GM18519 (cell line): ENCODE results near the gene LTBP1.

ENCODE experiments used
- ATAC-seq: cut with Tn5 transposase; IDR thresholded peaks from one replicate; pipeline ENCODE4 v1.9.1; 2021; ENCODE audit warnings: mild to moderate bottlenecking, moderate library complexity; ENCODE audit not compliant: unreplicated experiment, low FRiP score

The LTBP1 gene

GRCh38 chr2:33106115-33106514, 159.4 kb downstream of the LTBP1 start:
- ATAC-seq = no peak

- ATAC-seq = no peak
Observed at GRCh38 chr2:33107690-33108482, 161.1 kb downstream of the LTBP1 start.

- no peak for ATAC-seq
Observed at GRCh38 chr2:33108483-33109443, 162.0 kb downstream of the LTBP1 start.

- no peak for ATAC-seq
Observed at GRCh38 chr2:33110461-33110860, 163.7 kb downstream of the LTBP1 start.

GRCh38 chr2:33111002-33111446, 164.3 kb downstream of the LTBP1 start:
- ATAC-seq = no peak

- no peak for ATAC-seq
Observed at GRCh38 chr2:33115196-33115595, 168.4 kb downstream of the LTBP1 start.

- no peak for ATAC-seq
Observed at GRCh38 chr2:33115728-33116127, 169.0 kb downstream of the LTBP1 start.

- no peak for ATAC-seq
Observed at GRCh38 chr2:33116799-33117198, 170.0 kb downstream of the LTBP1 start.

GRCh38 chr2:33118651-33119050, 171.9 kb downstream of the LTBP1 start:
- no peak for ATAC-seq

- no peak for ATAC-seq
Observed at GRCh38 chr2:33121416-33121815, 174.7 kb downstream of the LTBP1 start.

GRCh38 chr2:33121925-33122324, 175.2 kb downstream of the LTBP1 start:
- no peak for ATAC-seq

- ATAC-seq = no peak
Observed at GRCh38 chr2:33122726-33123125, 176.0 kb downstream of the LTBP1 start.

- ATAC-seq = no peak
Observed at GRCh38 chr2:33123216-33123615, 176.5 kb downstream of the LTBP1 start.

- no peak for ATAC-seq
Observed at GRCh38 chr2:33126552-33126951, 179.8 kb downstream of the LTBP1 start.

GRCh38 chr2:33126958-33127357, 180.2 kb downstream of the LTBP1 start:
- ATAC-seq = no peak

GRCh38 chr2:33129263-33130053, 182.7 kb downstream of the LTBP1 start:
- ATAC-seq = no peak

- no peak for ATAC-seq
Observed at GRCh38 chr2:33130054-33130447, 183.3 kb downstream of the LTBP1 start.

GRCh38 chr2:33130544-33130943, 183.8 kb downstream of the LTBP1 start:
- no peak for ATAC-seq

GRCh38 chr2:33131111-33131510, 184.4 kb downstream of the LTBP1 start:
- ATAC-seq = no peak

- no peak for ATAC-seq
Observed at GRCh38 chr2:33131749-33132148, 185.0 kb downstream of the LTBP1 start.
